GM12874 (cell line): Measurements from ENCODE around the gene KRT81.

ENCODE experiments used
- TF ChIP-seq, protein P1 (sequence below): IDR thresholded peaks from 2 replicates; pipeline ENCODE4 v1.5.1; 2011; ENCODE audit warnings: low read depth, mild to moderate bottlenecking, control low read depth, low read length, moderate library complexity; ENCODE audit not compliant: insufficient read depth

The KRT81 gene

DNA sequence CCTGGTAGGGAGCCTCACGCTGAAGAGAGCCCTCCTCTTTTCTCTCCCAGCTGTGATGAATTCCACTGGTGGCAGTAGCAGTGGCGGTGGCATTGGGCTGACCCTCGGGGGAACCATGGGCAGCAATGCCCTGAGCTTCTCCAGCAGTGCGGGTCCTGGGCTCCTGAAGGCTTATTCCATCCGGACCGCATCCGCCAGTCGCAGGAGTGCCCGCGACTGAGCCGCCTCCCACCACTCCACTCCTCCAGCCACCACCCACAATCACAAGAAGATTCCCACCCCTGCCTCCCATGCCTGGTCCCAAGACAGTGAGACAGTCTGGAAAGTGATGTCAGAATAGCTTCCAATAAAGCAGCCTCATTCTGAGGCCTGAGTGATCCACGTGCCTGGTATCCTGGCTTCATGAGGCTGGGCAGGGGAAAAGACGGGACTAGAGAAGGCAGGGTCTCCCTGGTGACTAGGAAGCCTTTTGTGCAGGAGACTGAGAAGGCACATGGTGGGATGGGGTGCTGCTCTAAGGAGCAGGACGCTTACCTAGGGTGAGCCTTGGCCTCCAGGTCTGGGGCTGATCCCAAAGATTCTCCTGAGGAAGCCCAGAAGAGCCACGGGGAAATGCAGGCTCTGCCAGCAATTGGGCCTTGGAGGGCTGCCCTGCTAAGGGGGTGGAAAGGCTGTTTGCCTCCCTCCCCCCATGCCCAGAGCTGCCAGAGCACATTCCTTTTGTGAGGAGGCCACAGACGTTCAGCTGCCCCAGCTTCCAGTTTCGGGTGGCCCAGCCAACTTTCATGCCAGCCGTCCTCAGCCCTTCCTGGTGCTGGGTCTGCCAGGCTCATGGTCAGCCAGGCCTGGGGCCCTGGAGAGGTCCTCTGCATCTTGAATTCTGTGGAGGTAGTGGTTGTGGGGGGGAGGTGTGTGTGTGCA lies 42.5 kb downstream of the KRT81 start:
- TF ChIP-seq, protein P1, sequence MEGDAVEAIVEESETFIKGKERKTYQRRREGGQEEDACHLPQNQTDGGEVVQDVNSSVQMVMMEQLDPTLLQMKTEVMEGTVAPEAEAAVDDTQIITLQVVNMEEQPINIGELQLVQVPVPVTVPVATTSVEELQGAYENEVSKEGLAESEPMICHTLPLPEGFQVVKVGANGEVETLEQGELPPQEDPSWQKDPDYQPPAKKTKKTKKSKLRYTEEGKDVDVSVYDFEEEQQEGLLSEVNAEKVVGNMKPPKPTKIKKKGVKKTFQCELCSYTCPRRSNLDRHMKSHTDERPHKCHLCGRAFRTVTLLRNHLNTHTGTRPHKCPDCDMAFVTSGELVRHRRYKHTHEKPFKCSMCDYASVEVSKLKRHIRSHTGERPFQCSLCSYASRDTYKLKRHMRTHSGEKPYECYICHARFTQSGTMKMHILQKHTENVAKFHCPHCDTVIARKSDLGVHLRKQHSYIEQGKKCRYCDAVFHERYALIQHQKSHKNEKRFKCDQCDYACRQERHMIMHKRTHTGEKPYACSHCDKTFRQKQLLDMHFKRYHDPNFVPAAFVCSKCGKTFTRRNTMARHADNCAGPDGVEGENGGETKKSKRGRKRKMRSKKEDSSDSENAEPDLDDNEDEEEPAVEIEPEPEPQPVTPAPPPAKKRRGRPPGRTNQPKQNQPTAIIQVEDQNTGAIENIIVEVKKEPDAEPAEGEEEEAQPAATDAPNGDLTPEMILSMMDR = no peak

DNA sequence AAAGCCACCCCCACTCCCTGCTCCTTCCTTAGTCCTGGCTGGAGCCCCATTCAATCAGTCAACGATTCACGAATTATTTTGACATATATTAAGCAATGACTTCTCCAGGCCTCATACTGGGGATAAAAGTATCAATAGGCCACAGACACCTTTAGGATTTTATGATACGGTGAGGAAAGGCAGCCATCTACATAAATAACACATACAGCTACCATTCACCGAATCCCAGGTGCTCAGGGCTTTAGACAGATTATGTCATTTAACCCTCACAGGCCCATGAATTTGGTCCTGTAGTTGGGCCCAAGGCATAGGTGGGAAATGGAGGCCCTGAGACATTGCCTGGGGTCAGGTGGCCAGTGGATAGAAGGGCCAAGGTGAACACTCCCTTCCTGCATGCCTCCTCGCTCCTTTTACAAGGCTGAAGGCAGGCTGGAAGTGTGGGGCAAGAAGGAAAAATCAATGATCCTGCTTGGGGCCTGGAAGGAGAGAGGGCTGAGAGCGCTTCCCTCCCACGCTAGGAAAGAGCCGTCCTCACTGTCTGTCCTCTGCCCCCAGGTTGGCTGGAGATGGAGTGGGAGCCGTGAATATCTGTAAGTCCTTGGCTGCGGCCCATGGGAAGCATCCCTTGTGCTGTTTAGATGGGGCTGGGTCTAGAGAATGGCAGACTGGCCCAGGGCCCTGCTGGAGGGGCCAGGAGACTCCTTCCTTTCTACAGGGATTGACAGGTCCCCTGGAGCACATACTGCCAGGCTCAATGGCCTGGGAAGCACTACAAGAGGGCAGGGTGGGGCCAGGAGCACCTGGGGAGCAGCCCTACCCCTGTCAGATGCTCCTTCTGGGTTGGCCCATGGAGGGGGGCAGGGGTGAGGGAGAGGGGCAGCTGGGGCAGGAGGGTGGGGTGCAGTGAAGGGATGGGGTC lies 43.5 kb downstream of the KRT81 start:
- TF ChIP-seq, protein P1 = no peak

DNA sequence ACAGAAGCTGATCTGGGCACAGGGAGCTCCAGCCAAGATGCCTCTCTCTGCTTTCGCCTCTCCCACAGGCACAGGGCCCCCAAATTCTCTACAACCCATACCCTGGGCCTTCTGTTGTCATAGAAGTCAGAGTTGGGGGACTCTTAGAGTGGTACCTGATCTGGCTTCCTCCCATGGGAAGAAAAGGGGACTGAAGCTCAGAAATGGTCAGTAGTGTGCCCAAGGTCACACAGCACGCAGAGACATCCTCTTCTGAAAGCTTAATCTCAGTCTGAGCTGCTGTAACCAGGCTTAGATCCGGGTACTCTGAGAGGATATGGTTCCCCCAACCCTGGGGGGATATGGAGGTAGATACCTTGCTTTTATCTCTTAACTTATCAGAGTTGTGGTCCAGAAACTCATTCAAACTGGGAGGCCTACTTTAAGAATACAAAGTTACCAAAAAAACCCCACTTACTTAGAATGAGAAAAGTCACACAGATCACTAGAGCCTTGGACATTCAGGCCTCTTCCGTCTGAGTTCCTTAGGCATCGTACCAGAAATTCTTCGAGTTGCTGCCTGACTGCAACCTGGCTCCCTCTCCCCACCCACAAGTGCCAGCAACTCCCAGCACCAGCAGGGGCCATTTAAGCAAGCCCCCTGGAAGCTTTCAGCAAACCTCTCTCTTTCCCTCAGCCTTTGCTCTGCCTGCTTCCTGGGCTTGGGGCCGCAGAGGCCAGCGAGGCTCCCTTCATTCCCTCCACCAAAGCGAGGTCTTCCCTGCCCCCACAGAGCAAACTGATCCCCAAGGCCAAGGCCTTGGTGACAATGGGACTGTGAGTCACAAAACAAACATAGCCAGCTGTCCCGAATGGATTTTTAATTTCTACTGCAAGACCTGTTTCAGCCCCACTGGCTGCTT lies 44.4 kb downstream of the KRT81 start:
- TF ChIP-seq, protein P1 = no peak

DNA sequence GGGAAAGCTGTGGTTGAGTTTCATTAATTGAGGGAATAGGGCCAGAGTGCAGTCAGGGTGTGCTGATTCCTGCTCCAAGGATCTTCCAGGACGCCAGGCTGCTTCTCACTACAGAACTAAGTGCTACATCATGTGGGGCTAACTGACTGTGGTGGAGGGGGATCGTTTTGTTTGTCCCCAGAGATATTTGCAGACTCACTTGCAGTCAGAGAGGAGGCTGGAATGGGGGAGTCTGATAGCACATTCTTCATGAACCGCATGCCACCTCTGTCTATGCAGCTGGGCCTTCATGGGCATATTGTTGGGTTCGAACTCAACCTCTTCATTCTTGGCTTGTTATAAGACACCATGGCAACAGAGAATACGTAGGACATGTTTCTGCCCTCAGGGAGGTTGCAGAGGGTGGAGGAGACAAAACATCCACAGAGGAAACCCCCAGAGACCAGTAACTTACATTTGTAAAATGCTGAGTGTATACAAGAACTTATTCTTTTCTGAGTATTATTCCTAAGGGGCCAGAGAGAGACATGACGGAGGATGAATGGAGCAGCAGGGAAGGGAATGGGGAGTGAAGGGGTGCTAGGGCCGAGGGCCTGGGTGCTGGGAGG lies 45.3 kb downstream of the KRT81 start:
- TF ChIP-seq, protein P1 = no peak

DNA sequence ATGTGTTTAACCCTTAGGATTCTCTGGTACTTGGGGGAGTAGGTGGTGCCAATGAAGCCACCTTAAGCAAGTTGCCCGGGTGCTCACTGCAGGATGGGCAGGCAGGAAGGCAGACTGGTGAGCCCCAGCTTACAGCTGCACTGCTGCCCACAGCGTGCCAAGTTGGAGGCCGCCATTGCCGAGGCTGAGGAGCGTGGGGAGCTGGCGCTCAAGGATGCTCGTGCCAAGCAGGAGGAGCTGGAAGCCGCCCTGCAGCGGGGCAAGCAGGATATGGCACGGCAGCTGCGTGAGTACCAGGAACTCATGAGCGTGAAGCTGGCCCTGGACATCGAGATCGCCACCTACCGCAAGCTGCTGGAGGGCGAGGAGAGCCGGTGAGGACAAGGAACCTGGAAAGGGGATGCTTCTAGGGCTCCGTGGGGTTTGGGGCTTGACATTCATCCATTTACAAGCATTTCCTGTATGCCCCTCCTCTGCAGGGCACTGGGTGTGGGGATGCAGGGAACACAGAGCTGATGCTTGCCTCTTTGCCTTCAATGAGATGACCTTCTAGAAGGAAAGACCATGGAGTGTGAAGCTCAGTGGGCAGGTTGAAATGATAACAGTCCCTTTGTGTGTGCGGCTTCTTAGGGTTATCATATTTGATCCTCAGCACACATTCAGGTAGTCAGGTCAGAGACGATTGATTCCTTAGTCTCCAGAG lies 45.9 kb downstream of the KRT81 start:
- TF ChIP-seq, protein P1 = no peak

DNA sequence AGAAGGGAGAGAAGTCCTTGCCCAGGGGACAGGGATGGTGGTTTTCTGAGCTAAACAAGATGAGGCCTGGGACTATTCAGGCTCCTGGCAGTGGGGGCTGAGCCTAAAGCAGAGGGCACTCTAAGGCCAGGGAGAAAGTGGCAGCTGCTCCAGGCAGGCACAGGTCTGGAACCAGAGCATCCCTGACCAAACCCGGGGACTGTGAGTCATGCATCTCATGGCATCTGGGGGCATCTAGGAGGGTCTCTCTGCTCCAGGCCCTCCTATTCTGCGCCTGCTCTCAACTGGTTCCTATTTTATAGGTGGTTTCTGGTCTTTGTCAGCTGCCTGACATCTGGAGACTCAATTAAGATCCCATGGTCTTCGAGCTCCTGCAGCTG lies 46.7 kb downstream of the KRT81 start:
- TF ChIP-seq, protein P1 = no peak
